GM21786 (cell line): ENCODE results near the gene LGI2.
"Not testable (repeated sequence)": the region's sequence is repeated elsewhere in the genome, so short reads cannot be mapped to it uniquely, and the experiment has no call there.

Experiments
- ATAC-seq: cut with Tn5 transposase; IDR thresholded peaks from one replicate; pipeline ENCODE4 v1.9.1; 2021; ENCODE audit not compliant: unreplicated experiment

LGI2 gene

DNA sequence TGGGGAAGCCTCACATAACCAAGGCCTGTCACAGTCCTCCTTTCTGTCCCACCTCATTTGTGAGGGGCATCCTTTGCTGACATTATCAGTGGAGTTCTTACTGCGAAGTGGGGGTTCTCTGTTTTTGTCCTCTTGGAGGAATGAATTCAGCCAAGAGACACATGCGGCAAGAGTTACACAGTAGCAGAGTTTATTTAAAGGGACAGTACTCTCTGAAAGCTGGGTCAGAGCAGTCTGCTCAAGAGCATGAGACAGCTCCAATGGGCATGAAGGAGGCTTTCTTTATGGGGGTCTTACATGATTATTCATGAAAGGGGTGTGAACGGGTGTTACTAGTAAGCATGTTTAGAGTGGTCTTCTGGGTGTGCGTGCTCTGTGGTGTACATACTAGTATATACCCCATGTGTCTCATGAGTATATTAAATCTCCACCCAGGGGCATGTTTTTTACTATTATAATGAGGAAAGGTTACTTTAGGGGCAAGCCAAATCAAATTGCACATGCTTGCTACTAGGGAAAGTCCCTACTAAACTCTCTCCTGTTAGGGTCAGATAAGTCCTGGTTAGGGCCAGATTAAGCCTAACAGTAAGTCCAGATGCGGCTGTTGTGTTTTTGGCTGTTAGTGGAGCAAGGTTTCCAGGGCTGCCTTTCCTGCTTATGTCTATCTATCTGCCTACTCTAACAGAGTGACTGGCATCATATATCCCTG, 19.8 kb upstream of the LGI2 start:
- no peak for ATAC-seq

DNA sequence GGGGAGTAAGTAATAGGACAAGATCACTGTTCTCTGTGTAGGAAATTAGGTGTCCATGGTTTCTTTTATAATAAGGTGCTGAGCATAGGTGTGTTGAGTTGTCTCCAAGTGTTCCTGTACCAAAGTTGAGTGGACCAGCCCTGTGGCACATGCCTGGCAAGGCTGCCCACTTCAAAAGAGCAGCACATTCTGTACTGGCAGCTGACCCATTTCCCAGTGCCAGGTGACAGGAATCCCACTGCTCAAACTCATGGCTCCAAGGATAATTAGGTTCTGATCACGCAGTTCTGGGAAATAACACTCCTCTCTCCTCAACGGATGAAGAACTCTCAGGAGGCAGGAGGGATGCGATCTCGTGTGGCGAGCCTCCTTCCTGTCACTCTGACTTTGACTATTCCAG, 12.8 kb upstream of the LGI2 start:
- ATAC-seq, result no peak

DNA sequence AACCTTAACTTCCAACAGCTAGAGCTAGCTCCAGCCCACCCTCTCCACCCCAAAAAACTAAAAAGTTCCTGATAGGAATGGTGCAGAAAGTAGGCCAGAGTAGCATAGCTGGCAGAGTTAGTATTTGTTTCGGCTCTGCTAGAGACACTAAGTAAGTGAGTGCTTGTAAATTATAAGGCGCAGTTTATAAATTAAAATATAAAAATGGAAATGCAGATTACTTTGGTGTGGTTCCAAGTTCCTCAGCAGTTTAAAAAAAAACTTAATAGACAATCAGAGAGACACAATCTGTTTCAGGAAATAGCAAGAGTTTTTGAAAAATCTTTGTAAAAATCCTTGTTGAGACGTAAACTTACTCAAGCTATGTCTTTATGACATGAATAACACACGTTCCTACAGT, 2.8 kb upstream of the LGI2 start:
- no peak for ATAC-seq

DNA sequence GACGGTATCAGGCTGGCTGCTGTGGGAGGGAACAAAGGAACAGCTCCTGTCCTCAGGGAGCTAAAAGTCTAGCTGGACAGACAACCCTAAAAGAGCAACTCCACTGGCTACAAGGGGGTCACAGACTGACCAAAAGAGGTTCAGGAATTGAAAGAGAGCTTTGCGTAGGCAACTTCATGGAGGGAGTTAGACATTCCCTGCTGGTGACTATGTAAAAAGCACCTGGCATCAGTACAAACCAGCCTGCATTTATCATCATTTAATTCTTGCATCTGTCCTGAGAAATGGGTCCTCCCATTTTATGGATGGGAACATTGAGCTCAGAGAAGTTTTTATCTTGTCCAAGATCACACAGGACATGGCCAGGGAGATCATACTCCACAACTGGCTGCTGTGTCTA, 1.4 kb upstream of the LGI2 start:
- ATAC-seq, result no peak

DNA sequence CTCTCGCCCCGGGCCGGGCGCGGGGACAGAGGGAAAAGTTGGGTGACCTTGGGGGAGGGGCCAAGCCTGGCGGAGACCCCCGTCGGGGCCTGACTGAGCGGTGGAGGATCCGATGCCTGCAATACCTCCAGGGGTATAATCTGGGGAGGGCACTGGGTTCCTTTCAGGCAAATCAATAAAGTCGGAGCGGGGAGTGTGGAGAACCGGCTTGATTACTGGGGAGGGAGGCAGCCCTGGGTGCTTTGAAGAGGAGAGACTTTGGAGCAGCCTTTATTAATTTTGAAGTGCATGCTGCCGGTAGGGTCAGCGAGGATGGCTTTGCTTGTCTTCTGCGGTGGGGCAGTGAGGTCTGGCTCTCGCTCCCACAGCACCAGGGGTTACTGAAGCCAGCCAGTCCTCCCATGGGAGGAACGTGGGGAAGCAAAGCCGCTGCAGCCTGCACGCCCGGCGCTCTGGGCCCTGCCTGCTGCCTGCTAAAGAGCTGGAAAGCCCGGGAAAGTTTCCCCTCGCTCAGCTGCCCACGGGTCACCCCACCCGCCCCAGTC, 403 bp upstream of the LGI2 start:
- ATAC-seq, result no peak

DNA sequence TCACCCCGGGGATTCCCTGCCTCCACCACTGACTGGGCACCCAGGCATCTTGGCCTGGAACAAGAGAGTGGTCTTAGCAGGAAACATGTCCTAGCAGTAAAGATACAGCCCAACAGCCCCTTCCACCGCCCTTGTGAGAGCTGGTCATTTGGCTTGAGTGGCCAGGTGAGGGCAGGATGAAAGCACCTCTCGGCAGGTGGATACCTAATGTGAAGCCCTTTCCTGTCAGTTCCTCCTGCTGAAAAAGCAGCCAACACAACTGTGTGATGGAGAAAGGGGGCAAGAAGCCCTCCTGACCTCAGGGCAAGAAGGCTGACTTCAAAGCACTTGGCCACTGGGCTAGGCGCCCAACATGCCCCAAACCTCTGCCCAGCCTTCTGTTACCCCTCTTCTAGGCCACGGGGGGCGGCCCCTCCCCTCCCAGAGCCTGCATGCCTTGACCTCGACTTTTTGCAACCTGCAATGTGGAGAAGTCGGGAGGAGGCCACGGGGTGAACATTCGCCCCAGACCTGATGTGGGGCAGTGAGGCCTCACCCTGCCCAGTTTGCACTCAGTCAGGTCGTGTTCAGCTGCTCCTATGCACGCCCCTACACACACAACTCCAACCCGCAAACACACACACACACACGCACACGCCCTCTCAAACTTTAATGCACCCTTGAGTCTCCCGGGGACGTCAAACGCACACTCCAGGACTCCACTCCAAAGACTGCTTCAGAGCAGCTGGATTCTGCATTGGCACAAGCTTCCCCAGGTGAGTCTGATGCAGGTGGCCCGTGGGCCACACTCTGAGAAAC, 1.1 kb downstream of the LGI2 start:
- ATAC-seq, result no peak

DNA sequence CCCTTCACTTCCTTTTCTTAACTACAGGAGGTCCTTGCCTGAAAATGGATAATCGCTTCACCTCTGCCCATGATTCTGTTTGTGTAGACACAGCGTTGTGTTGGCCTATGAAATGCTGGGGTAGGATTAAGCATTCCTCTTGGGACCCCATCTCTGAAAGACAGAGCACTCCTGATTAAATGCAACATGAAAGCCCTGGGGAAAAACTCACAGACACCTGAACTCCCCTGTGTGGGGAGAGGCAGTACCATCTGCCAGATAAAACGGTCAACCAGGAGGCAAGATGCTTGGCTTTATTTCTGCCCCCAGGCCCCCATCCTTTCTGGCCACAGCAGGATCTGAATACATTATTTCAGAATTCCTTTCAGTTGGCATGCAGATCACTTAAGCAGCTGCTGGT, 1.9 kb downstream of the LGI2 start:
- ATAC-seq, result no peak

DNA sequence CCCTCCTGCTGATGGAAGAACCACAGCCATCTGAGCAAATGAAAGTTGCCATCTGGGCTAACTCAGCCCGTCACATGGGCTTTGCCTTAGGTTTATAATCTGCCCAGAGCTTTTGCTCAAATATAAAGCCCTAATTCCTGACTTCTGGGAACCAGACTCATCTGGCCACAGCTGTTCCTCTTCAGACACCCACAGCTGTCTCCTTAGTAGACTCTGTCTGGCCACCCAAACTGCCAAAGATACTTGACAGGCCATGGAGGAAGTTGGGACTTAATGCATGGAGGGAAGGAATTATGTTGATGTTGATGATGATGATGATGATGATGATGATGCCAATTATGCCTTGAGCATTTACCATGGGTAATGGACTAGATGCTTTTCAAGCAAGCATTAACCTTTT, 8.0 kb downstream of the LGI2 start:
- ATAC-seq, result no peak

DNA sequence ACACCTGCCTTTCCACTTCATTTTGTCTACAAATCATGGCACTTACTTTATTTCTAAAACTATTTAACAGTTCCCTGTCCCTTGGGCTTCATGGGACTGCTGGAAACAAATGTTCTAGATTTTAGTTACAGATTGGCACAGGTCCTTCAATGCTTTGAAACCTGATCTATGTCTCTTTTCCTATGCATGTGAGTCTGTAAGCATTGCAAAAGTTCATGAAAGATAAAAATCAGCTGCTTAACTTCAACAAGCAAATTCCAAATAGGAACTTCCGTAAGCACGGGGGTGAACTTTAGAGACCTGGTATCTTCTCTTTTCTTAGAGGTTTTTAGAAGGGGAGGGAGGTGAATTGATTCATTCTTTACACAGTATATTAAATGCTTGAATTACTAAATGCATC, 9.5 kb downstream of the LGI2 start:
- no peak for ATAC-seq

DNA sequence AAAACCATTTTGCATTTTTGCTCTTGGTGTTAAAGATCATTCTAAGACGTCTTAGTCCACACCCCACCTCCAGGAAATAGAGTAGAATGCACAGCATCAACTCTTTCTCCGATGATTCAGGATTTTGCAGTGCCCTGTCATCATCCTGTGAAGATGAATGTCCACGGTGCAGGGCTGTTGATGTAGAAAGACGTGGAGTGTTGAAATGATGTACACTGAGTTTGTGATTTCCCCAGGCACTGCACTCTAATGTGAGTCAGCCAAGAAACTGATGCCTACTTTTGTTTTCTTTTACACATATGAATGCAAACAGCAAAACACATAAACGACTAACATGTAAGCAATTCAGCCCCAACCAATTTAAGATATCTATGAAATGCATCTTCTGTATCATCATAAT, 10.5 kb downstream of the LGI2 start:
- ATAC-seq, result no peak

DNA sequence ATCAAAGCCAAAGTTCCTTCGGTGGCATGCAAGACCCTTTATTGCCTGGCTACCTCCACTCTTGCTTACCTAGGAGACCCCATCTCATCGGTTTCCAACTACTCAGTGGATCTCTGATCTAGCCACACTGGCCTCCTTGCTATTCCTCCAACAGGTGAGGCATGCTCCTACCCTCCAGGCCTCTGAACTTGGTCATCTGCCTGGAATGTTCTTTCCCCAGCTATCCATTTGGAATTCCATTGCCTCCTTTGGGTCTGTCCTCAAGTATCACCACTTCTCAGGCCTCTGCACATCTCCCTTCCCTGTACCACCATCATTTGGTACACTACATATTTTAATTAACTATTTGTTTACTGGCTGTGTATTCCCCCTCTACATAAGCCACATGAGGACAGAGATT, 11.2 kb downstream of the LGI2 start:
- no peak for ATAC-seq

DNA sequence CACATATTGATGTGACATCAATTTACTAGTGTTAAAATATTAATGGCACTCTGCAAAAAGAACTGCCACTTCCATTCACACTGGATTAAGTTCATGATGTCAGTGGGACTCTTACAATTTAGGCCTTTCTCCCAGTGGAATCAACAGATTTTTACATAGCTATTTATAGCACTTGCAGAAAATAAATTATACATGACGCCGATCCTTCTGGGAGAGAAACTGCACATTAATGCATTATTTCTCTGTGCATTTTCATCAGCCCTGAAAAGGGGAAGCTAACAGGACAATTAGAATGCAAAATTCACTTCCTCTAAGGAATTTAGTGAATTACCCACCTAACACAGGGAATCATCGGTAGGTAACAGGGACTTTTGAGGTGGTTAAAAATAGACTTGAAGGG, 15.7 kb downstream of the LGI2 start:
- ATAC-seq, result no peak

DNA sequence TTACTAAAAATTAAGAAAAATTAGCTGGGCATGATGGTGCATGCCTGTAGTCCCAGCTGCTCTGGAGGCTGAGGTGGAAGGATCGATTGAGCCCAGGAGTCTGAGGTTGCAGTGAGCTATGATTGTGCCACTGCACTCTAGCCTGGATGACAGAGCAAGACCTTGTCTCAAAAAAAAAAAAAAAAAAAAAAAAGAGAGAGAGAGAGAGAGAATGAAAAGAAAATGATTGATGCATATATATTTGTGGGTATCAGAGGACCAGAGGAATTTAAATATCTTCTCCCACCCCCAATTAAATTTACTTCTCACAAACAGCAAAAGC, 16.1 kb downstream of the LGI2 start:
- not testable (repeated sequence) for ATAC-seq

DNA sequence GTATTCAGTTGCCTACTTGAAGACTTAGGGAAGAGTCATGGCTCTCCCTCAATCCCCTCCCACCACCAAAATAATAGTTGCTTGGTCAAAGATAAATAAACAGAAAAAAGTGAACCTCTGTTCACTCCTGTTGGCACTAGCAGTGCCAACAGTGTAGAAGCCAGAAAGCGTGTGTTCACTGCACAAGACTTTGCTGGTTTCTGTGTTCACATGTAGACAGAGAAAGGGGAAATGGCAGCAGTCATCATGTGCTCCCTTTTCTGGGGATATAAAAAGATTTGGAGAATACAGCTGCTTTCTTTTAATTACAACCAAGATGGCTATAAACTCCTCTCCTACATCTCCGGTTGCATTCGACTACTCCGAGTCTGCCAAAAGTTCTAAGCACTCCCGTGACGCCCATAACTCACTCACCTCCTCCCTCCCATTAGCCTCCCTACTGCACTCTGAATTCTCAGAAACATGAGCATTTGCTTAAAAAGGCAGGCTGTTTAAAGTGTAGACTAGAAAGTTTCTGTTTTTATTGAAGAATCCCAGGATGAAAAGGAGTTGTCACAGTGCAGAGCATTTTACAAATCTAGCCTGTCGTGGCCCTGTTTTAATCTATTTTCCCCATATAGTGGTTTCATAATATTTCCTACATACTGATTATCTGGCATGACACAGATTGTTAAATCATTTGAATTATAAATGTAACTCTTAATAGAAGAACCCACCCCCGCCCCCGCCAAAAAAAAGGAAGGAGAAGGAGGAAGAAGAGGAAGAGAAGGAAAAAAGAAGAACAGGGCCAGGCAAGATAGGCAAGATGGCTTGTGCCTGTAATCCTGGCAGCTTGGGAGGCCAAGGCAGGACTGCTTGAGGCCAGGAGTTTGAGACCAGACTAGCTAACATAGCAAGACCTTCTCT, 16.7 kb downstream of the LGI2 start:
- ATAC-seq, result no peak

DNA sequence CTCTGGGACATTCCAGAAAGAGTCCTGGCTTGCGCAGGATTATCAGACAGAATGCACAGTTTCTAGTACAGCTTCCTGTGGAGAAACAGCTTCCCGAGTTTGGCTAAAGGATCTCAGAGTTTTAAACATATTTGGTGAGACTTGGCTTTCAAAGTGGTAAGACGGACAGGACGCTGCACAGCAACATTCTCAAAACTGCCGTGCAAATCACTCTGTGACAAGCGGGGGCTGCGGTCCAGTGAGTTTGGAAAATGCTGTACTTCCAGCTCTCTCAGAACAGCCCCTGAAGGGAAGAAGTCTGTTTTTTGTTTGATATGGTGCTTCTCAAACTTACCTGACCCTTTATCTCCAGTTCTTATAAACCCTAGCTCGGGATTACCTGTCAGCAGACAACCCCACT, 18.1 kb downstream of the LGI2 start:
- no peak for ATAC-seq

DNA sequence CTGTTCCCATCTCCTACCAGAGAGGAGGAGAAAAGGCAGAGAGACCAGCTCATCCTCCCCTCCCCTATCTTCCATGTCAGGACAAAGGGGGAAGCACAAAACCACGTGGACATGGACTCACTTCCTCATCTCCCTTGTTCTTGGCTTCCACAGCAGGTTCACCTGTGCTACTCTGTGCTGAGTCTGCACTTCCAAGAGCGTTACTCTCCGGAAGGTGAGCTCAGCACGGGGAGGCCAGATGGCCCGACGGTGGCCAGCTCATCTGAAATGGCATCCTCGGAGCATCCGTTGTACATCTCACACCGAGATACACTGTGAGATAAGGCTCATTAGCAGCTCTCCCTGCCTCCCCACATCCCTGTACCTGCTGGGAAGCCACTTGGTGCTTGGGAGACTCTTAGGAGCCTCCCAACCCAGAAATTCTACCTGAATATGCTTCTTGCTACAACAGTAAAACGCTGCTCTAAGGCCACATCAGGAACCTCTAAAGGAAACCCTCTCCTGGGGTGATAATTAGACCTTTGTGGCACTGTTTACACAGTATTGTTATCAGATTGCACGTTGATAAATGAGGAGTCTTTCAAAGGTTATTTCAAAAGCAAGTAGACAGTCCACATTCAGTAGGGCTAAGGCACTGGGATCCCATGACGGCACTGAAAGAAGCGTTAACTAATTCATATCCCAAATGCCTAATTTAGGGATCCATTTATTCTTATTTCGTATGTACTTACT, 19.4 kb downstream of the LGI2 start:
- no peak for ATAC-seq

DNA sequence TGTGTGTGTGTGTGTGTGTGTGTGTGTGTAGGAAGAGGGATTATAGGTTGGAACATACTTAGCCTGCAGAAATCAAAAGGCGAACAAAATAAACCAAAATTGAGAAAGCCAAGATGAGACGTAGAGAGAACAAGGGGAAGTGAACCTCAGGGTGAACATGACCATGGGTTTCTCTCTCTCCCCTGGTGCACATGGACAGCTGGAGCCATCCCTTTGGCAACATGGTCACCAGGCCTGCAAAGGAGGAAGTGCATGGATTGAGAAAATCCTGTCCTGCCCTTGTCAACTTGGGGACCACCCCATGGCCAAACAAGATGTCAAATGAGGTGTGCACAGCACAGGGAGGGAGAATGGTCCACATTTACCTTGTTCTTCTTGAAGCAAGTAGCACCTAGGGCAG, 23.1 kb downstream of the LGI2 start:
- ATAC-seq, result no peak

DNA sequence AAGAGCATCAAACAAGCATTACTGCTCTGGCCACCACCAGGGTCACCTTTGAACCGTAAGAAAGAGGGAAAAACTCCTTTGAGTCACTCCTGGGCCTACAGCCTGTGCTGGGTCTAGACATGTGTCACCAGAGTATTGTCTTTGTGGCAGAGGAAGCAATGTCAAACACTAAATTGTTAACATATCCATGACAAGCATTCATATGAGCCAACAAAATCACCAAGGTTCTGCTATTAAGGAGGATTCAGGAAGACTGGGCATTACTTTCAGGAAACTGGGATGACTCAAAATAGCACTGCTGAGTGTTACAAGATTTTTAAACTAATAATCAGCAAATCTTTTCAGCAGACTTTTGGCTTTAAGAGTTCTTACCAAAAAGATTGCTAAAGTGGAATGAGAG, 28.1 kb downstream of the LGI2 start:
- ATAC-seq, result no peak

DNA sequence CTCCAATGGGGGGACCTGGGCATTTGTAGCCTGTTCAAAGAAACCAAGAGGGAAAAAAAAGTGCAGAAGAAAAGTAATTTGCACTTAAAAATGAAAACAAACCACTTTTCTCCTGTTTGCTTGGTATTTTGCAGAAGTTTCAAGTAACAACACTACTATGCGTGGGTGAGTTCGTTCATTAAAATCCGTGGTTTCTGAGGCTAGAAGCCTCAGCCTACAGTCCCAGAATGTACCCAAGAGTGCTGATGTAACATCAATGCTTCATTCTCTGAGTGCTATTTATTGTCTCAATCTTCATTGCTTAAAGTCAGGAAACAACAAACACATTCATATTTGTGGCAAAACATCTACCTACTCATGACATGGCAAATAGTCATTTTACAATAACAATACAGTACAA, 29.2 kb downstream of the LGI2 start:
- ATAC-seq, result no peak

DNA sequence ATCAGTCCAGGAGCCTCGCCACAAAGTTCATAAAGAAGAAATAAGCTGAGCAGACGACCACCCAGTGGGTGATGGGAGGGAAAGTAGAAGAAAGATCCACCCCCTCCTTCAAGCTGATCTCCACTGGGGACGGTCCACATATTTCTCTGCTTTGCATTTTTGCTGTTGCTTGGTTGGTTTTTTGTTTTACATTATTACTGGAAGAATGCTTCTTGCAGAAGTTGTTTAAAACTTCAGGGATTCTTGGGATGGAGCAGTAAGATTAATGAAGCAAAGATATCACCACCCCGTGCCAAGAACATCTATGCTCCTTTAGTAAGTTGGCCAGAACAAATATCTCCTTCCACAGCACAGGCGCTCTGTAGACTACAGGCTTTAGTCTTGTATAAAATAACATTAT, 30.1 kb downstream of the LGI2 start:
- ATAC-seq, result no peak
